ENCODE results near the gene REXO4. TPM values are rescaled to one million over a fixed set of nuclear protein-coding genes. Genes with fewer than 3 reads are reported as not detected.

REXO4 gene
- total and polyA plus RNA-seq, 2 of the 13 experiments (the other 11 are each of a cell fraction or from before 2014, with no cell fraction given) = 18.5 to 30.4 TPM

DNA sequence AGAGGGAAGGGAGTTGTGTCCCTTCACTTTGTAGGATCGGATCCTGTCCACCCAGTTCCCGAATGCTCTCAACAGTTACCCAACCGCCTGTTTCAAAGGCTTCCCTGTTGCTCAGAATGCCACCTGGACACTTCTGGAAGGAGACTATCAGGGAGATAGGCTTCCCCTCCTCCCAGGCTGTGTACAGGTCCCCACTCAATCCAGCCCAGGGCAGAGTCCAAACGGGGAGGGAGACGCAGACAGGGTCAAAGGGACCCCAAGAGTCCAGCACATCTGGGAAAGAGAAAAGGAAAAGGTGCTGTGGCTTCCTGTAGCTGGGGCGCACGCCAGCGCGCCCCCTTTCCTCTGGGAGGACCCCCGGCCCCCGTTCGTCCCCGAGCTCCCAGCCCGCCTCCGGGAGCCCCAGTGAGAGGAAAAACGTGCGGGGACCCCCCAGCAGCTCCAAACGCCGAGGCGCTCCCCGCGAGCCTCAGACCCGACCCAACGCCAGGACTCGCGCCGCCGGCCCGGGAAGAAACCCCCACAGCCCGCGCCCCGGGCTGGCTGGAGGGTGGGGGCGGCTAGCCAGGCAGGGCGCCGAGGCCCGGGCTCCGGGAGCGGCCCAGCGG is 42.6 kb downstream of the REXO4 start (continued):
- TF ChIP-seq ARID5B (CRISPR knock-in tag; IDR thresholded peaks at IDR 0.05) (no peak; the same call in 1 of the 2 replicates), ARNTL (CRISPR knock-in tag; IDR thresholded peaks at IDR 0.05) (no peak), ZSCAN30 (CRISPR knock-in tag; IDR thresholded peaks at IDR 0.05) (no peak), MTF2 (CRISPR knock-in tag; IDR thresholded peaks at IDR 0.05; ENCODE audit: borderline replicate concordance) (0 out of 2 replicates have a peak, but pooled peaks have one; percentile 26), SUZ12 (IDR thresholded peaks at IDR 0.05; ENCODE audit: low read depth, low read length) (no peak), TOE1 (CRISPR knock-in tag; IDR thresholded peaks at IDR 0.05) (no peak), BORCS8-MEF2B (CRISPR knock-in tag; IDR thresholded peaks at IDR 0.05) (peak; percentile 69), ZKSCAN5 (CRISPR knock-in tag; IDR thresholded peaks at IDR 0.05) (no peak), FOXP4 (CRISPR knock-in tag; IDR thresholded peaks at IDR 0.05) (no peak), ZNF253 (CRISPR knock-in tag; IDR thresholded peaks at IDR 0.05; ENCODE audit: borderline replicate concordance) (no peak), ATRX (CRISPR knock-in tag; IDR thresholded peaks at IDR 0.05; ENCODE audit: borderline replicate concordance) (no peak), ZBTB3 (CRISPR knock-in tag; IDR thresholded peaks at IDR 0.05; ENCODE audit: borderline replicate concordance, low read depth) (no peak), THAP11 (CRISPR knock-in tag; IDR thresholded peaks at IDR 0.05) (peak; percentile 35; the same call in 1 of the 2 replicates), NRL (CRISPR knock-in tag; IDR thresholded peaks at IDR 0.05; ENCODE audit: borderline replicate concordance) (no peak), ZNF143 (CRISPR knock-in tag; IDR thresholded peaks at IDR 0.05) (peak; percentile 23; the same call in 1 of the 2 replicates), TEF (CRISPR knock-in tag; IDR thresholded peaks at IDR 0.05) (no peak), RFXAP (CRISPR knock-in tag; IDR thresholded peaks at IDR 0.05; ENCODE audit: borderline replicate concordance) (no peak)
- TF ChIP-seq, protein P1, sequence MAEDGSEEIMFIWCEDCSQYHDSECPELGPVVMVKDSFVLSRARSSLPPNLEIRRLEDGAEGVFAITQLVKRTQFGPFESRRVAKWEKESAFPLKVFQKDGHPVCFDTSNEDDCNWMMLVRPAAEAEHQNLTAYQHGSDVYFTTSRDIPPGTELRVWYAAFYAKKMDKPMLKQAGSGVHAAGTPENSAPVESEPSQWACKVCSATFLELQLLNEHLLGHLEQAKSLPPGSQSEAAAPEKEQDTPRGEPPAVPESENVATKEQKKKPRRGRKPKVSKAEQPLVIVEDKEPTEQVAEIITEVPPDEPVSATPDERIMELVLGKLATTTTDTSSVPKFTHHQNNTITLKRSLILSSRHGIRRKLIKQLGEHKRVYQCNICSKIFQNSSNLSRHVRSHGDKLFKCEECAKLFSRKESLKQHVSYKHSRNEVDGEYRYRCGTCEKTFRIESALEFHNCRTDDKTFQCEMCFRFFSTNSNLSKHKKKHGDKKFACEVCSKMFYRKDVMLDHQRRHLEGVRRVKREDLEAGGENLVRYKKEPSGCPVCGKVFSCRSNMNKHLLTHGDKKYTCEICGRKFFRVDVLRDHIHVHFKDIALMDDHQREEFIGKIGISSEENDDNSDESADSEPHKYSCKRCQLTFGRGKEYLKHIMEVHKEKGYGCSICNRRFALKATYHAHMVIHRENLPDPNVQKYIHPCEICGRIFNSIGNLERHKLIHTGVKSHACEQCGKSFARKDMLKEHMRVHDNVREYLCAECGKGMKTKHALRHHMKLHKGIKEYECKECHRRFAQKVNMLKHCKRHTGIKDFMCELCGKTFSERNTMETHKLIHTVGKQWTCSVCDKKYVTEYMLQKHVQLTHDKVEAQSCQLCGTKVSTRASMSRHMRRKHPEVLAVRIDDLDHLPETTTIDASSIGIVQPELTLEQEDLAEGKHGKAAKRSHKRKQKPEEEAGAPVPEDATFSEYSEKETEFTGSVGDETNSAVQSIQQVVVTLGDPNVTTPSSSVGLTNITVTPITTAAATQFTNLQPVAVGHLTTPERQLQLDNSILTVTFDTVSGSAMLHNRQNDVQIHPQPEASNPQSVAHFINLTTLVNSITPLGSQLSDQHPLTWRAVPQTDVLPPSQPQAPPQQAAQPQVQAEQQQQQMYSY (CRISPR knock-in tag; IDR thresholded peaks at IDR 0.05) = no peak
